ENCODE data around the gene ARL2.

ARL2 gene

DNA sequence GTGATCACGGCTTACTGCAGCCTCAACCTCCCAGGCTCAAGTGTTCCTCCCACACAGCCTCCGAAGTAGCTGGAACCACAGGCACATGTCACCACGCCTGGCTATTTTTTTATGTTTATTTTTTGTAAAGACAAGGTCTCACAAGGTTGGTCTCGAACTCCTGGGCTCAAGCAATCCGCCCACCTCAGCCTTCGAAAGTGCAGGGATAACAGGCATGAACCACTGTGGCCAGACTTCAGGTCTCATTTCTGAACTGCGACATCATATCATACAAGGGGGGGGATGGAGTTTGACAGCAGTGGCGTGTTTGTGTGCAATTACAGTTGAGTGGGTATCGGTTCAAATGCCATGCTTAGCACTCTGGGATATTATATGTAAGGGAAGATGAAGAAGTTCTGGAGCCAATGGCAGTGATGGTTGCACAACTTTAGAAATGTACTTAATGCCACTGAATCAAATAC is 37.5 kb downstream of the ARL2 start:
- DNase-seq, result no peak

GRCh38 chr11:65053827-65054508 is 40.0 kb downstream of the ARL2 start:
- no peak for DNase-seq

DNA sequence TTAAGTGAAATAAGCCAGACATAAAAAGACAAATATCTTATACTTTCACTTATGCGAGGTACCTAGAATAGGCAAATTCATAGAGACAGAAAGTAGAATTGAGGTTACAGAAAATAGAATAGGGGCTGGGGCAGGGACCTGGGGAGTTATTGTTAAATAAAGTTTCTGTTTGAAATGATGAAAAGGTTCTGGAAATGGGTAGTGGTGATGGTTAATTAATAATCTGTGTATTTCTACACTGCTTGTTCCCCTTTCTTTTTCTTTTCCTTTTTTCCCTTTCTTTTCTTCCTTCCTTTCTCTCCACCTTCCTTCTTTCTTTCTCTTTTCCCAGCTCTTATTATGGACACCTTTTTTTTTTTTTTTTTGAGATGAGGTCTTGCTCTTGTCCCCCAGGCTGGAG is 41.6 kb downstream of the ARL2 start:
- no peak for DNase-seq

GRCh38 chr11:65056999-65057398 is 43.0 kb downstream of the ARL2 start:
- DNase-seq, result no peak

DNA sequence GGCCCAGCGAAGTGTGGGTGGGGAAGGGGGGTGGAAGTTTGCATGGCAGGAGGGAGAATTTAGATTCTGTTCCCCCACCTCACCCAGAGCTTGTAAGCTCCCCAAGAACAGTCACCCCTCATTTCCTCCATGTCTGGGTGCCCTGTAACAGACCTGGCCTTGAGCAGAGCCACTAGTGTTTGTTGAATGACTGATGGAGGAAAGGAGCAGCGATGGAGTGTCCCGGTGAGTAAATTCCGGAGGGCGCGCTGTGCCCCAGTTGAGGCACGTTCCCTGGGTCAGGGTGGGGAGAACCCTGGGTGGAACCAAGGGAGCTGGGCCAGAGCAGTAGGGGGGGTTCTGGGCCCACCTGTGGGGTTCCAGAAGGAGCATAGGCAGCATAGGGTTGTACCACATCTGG is 43.6 kb downstream of the ARL2 start:
- no peak for DNase-seq

DNA sequence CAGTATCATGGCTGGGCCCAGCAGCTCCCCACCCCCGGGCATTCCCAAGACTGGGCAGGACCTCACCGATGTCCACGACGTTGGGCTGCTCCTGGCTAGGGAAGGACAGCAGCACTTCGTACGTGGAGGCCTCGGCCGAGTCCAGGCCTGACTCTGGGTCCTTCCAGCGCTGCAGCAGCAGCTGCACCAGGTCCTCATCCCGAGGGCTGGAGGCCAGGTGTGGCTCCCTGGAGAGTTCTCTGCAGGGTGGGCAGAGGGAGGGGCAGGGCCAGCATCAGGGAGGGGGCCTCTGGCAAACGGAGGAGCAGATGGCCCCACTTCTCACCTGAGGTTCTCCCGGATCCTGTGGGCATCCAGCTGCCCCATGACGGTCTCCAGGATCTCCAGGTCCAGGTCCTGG is 44.1 kb downstream of the ARL2 start:
- no peak for DNase-seq

- DNase-seq, result no peak
Measured at GRCh38 chr11:65058419-65059054, 44.6 kb downstream of the ARL2 start, which contains the start of gene NAALADL1. NAALADL1 (minus strand) TSS chr11:65058553; CDS start chr11:65058521, 32 bp downstream.

DNA sequence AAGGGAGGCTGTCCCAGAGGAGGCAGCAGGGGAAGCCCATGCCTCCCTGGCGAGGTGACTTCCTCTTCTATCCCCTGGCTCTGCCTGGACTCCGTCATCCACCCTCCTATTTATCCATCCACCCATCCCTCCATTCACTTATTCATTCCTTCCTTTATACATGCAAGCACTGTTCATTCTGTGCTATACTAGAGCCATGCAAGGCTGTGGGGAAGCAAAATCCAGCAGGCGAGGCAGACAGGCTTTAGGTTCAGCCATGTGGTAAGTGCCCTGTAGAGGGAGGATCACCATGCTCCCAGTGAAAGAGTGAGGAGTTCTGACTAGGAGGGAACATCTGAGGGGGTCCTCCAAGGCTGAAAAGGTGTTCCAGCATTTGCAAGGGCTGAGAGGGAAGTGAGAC is 45.6 kb downstream of the ARL2 start:
- no peak for DNase-seq

GRCh38 chr11:65059959-65060824 is 46.2 kb downstream of the ARL2 start:
- DNase-seq, result no peak

GRCh38 chr11:65060913-65061408 is 47.0 kb downstream of the ARL2 start:
- no peak for DNase-seq

- no peak for DNase-seq
Measured at GRCh38 chr11:65063532-65063931, 49.6 kb downstream of the ARL2 start.

GRCh38 chr11:65064847-65065240 is 50.9 kb downstream of the ARL2 start:
- DNase-seq, result no peak

- DNase-seq, result no peak
Measured at GRCh38 chr11:65065851-65066250, 51.9 kb downstream of the ARL2 start.

- DNase-seq, result no peak
Measured at GRCh38 chr11:65066315-65066714, 52.4 kb downstream of the ARL2 start.

GRCh38 chr11:65066805-65067291 is 52.9 kb downstream of the ARL2 start:
- peak; percentile 81 for DNase-seq

DNA sequence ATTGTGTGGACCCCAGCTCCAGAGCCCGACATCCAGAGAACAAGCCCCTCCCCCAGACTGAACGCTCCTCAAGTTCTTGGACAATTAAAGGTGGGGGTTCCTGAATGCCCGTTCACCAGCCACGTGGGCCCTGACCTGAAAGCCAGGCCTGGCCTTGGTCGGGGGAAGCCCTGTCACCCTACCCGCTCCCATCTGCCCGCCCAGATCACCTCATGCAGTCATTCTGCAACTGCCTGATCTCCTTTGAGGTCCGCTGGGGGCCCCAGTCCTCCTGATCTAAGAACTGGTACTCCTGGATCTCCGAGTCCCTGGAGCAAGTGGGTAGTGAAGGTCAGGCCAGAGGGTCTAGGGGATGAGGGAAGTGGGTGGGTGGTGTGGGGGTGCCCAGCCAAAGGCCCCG is 53.5 kb downstream of the ARL2 start:
- no peak for DNase-seq

DNA sequence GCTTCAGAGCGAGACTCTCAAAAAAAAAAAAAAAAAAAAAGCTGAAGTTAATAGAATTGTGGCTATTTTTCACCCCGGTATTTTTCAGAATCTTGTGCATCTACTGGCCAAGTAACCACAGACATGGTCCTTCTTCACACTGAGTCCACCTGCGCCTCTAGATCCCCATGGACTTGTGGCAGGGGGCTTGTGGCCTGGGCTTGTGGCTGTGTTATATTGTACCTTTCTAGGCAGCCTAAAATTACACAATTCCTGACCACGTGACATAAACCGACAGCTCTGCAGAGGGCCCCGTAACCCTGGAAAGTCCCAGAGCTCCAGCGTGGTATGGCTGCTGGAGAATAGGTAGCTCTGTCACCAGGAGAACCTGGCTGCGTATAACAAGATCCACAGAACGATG is 55.3 kb downstream of the ARL2 start:
- no peak for DNase-seq
